Stimulated activated CD4-positive, alpha-beta T cell treated with anti-CD3 and anti-CD28 coated beads, Interleukin-2, amount 100 ng/mL, for 48 hours (primary cell): Measurements from ENCODE around the gene CSF1.
"Not testable (repeated sequence)": the region's sequence is repeated elsewhere in the genome, so short reads cannot be mapped to it uniquely, and the experiment has no call there.

Experiments
- DNase-seq, 2 donors: peaks; one replicate each; pipeline ENCODE4 v3.0.0-alpha.2; 2020

CSF1 gene

DNA sequence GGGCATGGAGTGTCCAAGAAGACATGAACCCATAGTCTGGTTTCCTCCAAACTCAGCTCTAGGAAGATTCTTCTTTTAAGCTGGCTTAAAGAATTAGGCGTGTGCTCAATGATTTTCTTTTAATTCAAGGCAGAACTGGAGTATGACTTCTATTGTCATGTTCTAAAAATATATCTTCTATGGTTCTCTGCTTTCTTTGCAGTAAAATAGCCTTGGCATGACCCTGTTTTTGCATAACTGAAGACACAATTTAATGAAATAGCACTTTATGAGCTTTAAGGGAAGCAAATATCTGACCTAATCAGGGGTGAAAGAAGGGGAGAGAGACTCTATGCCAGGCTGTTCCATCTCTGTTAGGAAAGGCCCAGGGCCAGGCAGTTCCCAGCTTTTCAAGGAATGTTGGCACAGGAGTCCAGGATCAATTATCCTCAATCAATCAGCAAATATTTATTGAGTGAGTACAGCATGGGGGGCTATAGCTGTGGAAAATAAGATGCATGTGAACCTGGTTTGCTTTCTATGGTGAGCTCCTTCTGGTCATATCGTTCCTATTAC is 7.2 kb upstream of the CSF1 start:
- DNase-seq, result no peak

DNA sequence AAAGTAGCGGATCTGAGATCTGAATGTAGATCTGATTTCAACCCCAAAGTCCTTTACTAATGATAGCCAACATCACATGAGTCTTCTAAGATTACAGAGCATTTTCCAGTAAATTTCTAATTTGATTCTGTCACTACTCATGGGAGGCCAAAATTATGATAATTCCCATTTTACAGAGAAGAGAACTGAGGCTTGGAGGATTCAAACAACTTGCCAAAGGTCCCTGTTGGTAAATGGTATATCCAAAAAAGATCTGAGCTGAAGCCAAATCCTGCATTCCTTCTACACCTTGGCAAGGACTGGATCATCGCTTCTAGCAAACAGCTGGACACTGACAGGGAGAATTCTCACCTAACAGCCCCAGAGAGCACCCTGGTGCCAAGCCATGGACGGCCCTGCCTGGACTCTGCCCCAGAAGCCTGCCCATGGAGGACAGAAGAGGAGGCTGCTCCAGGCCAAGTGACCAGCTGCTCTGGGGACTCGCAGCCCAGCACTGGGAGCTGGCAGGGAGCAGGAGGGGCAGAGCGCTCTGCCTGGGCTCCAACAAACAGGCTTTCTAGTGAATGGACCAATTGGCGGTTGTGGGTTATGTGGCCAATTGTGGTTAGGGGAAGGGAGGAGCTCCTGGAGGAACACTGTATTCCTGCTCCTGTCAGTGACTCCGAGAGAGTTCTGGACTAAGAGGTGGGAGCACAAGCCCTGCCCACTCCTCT is 6.4 kb upstream of the CSF1 start:
- DNase-seq, result no peak

GRCh38 chr1:109905491-109905890 is 5.2 kb upstream of the CSF1 start:
- no peak for DNase-seq

DNA sequence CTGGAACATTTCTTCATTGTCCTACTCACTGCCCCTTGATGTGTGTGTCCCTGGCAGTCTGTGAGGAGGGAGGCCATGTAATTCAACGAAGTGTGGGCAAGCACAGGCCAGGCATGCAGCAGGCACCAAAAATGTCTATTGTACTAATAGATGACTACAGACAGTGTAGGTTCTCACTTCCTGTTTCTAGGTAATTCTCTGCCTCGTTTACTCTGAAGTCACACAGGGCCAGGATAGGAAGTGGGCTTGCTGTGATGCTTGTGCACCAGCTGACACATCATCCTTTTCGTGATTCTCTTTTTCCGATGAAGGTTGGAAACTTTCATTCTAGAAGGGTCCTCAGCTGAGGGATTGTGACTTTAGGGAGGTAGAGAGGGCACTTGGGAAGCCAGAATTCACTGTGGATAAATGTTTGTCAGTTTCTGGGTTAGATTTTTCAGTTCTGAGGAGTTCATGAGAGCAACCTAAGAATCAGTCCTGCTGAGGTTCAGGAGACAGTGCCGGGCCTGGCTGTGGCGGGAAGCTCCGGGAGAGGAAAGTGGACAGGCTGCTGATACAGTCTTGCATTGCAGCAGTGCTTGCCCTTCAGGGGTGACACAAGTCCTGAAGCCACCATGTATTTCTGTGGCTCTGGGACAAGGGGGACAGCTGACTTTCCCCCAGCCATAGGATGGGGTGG is 4.3 kb upstream of the CSF1 start:
- peak; percentile 26 to 29 for DNase-seq

DNA sequence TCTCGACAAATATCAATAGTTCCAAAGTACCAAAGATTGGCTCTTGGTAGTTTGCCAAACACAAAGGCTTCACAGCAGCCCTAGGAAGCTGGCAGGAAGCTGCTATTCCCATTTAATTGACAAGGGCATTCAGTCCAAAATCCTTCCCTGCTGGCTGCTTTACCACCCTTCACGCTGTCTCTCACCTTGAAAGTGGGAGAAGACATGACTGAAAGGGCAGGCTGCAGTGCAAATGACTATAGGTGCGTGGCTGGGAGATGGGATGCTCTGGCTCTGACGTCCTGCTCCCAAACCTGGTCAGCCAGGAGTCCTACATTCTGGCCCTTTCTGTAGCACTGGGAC is 3.8 kb upstream of the CSF1 start:
- DNase-seq, result no peak

DNA sequence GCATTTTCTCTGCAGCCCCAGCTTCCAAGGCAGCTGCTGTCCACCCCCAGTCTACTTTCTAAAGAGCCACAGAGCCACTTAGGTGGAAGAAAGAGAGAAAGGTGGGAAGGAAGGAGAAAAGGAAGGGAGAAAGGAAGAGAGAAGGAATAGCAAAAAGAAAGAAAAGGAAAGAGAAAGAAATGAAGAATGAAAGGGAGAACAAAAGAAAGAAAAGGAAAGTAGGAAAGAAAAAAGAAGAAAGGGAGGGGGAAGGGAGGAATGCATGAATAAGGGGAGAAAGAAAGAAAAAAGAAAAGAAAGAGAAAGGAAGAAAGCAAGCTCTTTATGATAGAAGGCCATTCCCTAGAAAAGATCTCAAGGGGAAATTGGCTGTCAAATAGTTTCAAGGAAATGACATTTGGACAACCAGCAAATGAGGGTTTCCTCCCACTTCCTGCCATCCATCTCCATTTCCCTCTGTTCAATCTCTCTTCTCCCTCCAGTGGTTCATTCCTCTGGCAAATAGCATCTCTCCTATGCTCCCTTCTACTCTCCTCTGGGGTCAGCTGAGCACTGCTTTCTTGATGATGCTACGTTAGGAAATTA is 3.4 kb upstream of the CSF1 start:
- no peak for DNase-seq

DNA sequence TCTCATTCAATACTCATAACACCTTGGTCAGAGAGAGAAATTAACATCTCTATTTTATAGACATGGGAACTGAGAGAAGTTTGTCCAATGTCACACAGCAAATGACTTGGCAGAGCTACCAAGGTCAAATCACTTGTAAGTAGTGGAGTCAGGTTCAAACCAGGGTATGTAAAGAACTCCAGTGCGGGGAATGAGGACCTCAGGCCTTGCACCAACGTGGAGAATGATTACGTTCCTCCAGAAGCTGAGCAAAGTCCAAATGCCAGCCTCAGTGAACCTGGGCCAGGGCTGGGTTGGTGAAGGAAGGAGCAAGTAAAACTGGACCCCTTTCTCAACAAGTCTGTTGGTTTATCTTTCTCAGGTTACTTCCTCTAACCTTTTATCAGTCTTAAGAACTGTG is 1.8 kb upstream of the CSF1 start:
- DNase-seq, result no peak

- DNase-seq, result no peak
Observed at GRCh38 chr1:109909561-109909960, 1.1 kb upstream of the CSF1 start.

DNA sequence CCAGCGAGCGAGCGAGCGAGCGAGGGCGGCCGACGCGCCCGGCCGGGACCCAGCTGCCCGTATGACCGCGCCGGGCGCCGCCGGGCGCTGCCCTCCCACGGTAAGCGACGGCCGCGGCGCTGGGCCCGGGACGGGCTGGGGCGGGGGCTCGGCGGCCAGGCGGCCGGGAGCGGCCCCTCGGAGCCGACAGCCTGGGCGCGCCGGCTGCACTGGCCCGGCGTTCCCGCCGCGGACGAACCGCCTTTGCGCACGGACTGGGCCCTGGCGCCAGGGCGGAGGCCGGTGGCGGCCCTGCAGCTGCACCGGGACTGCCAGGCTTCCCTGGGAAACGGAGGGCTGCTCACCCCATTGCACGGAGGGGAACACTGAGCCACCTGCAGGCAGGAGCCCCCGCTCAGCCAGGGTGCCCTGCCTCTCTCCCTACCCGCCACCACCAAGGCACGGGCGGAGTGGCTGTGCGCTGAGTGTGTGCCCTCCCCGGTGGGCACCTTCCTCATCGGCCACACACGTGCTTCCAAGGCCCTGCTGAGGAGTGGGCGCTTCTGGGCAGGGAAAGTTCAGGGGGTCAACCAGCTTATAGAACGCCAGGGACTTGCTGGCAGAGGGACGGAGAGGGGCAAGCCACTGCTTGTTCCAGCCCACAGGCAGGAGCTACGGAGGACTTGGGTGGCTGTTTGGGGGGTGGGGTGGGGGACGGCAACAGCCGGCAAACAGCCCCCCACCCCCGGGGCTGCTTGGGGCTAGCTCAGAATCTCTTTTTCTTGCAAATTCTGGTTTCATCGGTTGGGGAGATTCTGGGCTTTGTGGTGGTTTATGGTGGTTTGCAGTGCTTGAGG is 532 bp downstream of the CSF1 start:
- DNase-seq, result no peak

- no peak for DNase-seq
Observed at GRCh38 chr1:109912214-109912861, 1.7 kb downstream of the CSF1 start.

DNA sequence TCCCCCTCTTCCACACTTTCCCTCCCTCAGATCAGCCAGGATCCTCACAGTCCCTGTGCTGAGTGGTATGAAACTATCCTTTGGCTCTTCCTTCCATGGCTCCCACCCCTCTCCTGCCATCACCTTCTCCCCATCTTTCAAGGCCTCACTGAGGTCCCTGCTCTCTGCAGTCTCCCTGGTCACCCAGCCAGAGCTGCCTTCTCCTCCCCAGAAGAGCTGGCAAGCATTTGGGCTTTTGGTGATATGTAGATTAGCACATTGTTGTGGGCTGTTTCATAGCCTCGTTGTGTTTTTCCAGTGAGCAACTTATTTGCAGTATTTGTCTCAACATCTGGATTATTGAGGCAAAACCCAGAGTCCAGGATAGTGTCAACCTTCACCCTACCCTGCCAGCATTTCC is 2.2 kb downstream of the CSF1 start:
- DNase-seq, result no peak

DNA sequence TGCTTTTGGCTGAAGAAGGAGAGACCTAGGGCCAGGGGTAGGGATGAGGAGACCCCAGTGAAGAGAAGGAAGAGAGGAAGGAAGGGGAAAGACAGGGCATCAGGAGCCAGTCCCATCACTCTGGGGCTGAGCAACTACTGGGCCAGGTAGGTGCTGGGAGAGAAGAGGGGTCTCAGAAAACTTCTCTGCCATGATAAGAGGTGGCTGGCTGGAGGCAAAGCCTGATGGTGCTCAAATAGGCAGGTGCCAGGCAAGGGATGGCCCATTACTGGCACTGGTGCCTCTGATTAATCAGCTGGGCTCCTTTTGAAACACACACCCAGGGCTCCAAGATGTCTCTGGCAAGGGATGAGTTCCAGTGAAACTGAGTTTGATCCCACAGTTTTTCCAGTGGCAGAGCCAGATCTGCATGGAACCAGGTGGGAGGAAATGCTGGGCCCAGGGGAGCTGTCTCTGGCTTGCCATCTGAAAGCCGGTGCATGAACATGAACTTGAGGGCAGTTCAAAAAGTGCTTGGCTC is 2.8 kb downstream of the CSF1 start:
- DNase-seq, result no peak

- DNase-seq, result no peak
Observed at GRCh38 chr1:109914587-109915240, 4.1 kb downstream of the CSF1 start.

DNA sequence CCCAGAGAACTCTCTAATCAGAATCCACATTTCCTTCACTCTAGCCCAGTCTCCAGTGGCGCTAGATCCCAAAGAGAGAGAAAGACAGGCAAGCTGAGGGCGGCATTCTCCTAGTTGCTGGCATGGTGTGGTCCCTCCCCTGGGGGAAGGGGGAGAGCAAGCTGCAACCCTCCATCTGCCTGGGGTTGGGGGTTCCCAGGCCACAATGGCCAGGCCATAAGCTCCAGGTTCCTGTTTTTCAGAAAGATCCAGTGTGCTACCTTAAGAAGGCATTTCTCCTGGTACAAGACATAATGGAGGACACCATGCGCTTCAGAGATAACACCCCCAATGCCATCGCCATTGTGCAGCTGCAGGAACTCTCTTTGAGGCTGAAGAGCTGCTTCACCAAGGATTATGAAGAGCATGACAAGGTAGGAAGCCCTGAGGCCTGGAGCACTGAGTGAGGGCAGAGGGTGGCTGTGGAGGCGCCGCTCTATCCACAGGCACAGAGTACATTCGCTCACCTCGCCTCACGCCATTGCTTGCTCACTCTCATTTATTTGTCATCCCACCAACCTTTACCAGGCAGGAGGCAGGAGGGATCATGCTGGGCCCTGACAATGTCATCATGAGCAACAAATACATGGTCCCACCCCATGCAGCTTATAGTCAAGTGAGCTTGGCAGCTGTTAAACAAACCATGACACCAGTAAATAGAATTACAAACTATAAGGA is 6.6 kb downstream of the CSF1 start:
- no peak for DNase-seq

GRCh38 chr1:109917768-109918606 is 7.3 kb downstream of the CSF1 start:
- no peak for DNase-seq

DNA sequence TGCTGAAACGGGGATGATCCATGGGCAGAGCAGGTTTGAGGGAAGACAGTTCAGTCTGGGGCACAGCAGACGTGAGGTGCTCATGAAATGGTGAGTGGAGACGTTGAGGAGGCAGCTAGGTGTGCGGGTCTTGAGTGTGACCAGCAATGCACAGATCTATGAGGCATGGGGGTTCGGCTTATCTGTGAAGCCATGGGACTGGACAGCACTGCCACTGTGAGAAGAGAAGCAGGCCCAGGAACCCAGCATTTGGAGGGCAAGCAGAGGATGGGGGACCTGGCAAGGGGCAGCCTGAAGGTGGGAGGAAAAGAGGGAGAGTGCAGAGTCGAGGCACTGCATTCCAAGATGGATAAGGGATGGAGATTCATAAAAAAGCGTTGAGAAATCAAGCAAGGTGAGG is 8.0 kb downstream of the CSF1 start:
- DNase-seq, result no peak

DNA sequence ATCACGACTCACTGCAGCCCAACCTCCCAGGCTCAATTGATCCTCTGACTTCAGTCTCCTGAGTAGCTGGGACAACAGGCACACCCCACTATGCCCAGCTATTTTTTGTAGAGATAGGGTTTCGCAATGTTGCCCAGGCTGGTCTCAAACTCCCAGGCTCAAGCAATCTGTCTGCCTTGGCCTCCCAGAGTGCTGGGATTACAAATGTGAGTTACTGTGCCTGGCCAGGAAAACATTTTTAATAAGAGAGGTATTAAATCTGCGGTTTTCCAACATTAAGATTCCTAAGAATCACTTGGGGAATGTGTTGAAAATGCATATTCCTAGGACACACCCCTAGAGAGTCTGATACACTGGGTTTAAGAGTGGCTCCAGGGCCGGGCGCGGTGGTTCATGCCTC is 8.7 kb downstream of the CSF1 start:
- no peak for DNase-seq

- not testable (repeated sequence) for DNase-seq
Observed at GRCh38 chr1:109920391-109920790, 9.7 kb downstream of the CSF1 start.

DNA sequence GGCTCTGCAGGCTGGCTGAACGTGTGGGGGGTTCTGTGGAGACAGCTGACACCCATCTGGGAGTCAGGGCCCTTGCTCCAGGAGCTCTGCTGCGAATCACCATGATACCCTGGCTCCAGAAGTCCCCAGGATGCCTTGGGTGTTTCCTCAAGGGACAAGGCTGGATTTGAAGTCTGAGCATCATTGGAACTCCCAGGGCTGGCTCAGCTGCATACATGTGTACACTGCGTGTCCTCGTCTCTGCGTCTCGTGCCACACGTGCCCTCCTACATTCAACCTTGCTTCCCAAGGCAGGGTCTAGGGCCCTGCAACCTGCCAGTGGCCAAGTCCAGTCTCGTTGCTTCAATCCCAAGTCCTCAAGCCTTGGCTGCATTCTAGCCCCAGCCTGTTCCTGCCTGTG is 11.7 kb downstream of the CSF1 start:
- no peak for DNase-seq
